Mesothelial cell of epicardium (in vitro differentiated cells): ENCODE results near the gene MYRIP. TPM values are rescaled to one million over a fixed set of nuclear protein-coding genes. Genes with fewer than 3 reads are reported as not detected.

Experiments
- DNase-seq, 2 experiments: peaks; one replicate each; pipeline ENCODE4 v3.0.0; 2021; ENCODE audit warnings: low spot score in 2 of 2; ENCODE audit not compliant: unreplicated experiment in 2 of 2
- H3K27ac Mint-ChIP-seq: 2 replicates; pipeline ENCODE4 v1.8.0; 2021; ENCODE audit warnings: mixed read lengths
- H3K27me3 Mint-ChIP-seq: 2 replicates; pipeline ENCODE4 v1.8.0; 2021; ENCODE audit warnings: low read depth, mixed read lengths
- H3K36me3 Mint-ChIP-seq: 2 replicates; pipeline ENCODE4 v1.8.0; 2021; ENCODE audit warnings: mixed read lengths
- H3K4me1 Mint-ChIP-seq: 2 replicates; pipeline ENCODE4 v1.8.0; 2021; ENCODE audit warnings: mixed read lengths
- H3K4me3 Mint-ChIP-seq: 2 replicates; pipeline ENCODE4 v1.8.0; 2021; ENCODE audit warnings: mild to moderate bottlenecking, moderate library complexity, mixed read lengths
- H3K9me3 Mint-ChIP-seq: 2 replicates; pipeline ENCODE4 v1.8.0; 2021; ENCODE audit warnings: mixed read lengths
- CTCF ChIP-seq: fragments of 200-600 bp; sonication (generic); IDR thresholded peaks from one replicate; pipeline ENCODE4 v1.5.0; 2021; ENCODE audit warnings: antibody characterized with exemption; ENCODE audit not compliant: unreplicated experiment
- total RNA-seq: library from RNA; stranded (reverse); gene quantifications from 3 replicates; pipeline ENCODE4 v1.2.1, GENCODE V29; 2021

MYRIP gene
- total RNA-seq, 1 donor from 2014 or later, result 0.63 TPM

GRCh38 chr3:40213556-40213955 lies 404.1 kb downstream of the MYRIP start:
- no peak overlapping the region for H3K27ac Mint-ChIP-seq
- no peaks in the 10 kb centered on the region for H3K9me3 Mint-ChIP-seq
- peaks cover 19% of the 10 kb centered on the region for H3K27me3 Mint-ChIP-seq
- no peak overlapping the region for H3K4me3 Mint-ChIP-seq
- TF ChIP-seq CTCF, result no peak
- no peaks in the 10 kb centered on the region for H3K36me3 Mint-ChIP-seq
- H3K4me1 Mint-ChIP-seq, result no peaks in the 10 kb centered on the region
- DNase-seq, result no peak

GRCh38 chr3:40215015-40215414 lies 405.6 kb downstream of the MYRIP start:
- Mint-ChIP-seq H3K4me1 (no peaks in the 10 kb centered on the region), H3K9me3 (no peaks in the 10 kb centered on the region), H3K27me3 (peaks cover 14% of the 10 kb centered on the region), H3K36me3 (no peaks in the 10 kb centered on the region), H3K4me3 (no peak overlapping the region), H3K27ac (no peak overlapping the region)
- no peak for TF ChIP-seq CTCF
- DNase-seq, result no peak

GRCh38 chr3:40216471-40216870 lies 407.1 kb downstream of the MYRIP start:
- H3K4me3 Mint-ChIP-seq, result no peak overlapping the region
- DNase-seq, result no peak
- H3K4me1 Mint-ChIP-seq, result no peaks in the 10 kb centered on the region
- no peaks in the 10 kb centered on the region for H3K9me3 Mint-ChIP-seq
- peaks cover 3% of the 10 kb centered on the region for H3K27me3 Mint-ChIP-seq
- H3K36me3 Mint-ChIP-seq, result no peaks in the 10 kb centered on the region
- H3K27ac Mint-ChIP-seq, result no peak overlapping the region
- TF ChIP-seq CTCF, result no peak

GRCh38 chr3:40223856-40224255 lies 414.4 kb downstream of the MYRIP start:
- H3K4me3 Mint-ChIP-seq, result no peak overlapping the region
- H3K4me1 Mint-ChIP-seq, result no peaks in the 10 kb centered on the region
- H3K27me3 Mint-ChIP-seq, result peaks cover 25% of the 10 kb centered on the region
- no peaks in the 10 kb centered on the region for H3K36me3 Mint-ChIP-seq
- no peak for TF ChIP-seq CTCF
- no peak for DNase-seq
- H3K27ac Mint-ChIP-seq, result no peak overlapping the region
- H3K9me3 Mint-ChIP-seq, result no peaks in the 10 kb centered on the region

GRCh38 chr3:40224796-40225515 lies 415.5 kb downstream of the MYRIP start:
- Mint-ChIP-seq H3K36me3 (no peaks in the 10 kb centered on the region), H3K4me3 (no peak overlapping the region)

More at GRCh38 chr3:40224796-40225515, 415.5 kb downstream of the MYRIP start:
- no peaks in the 10 kb centered on the region for H3K9me3 Mint-ChIP-seq
- DNase-seq, result no peak
- no peaks in the 10 kb centered on the region for H3K4me1 Mint-ChIP-seq
- H3K27me3 Mint-ChIP-seq, result peaks cover 25% of the 10 kb centered on the region
- H3K27ac Mint-ChIP-seq, result no peak overlapping the region
- TF ChIP-seq CTCF, result no peak
